Epithelial cell of esophagus (primary cell): ENCODE measurements around the gene ESR2.

Source experiments
- DNase-seq: peaks from one replicate; pipeline ENCODE4 v3.0.0; 2010; ENCODE audit warnings: low read depth
- H3K4me3 ChIP-seq: 2 replicates; pipeline ENCODE4 v1.5.1; 2011; ENCODE audit warnings: mild to moderate bottlenecking, low read length, control low read depth
- CTCF ChIP-seq: IDR thresholded peaks from 2 replicates; pipeline ENCODE4 v1.5.1; 2011; ENCODE audit warnings: low read depth, mild to moderate bottlenecking, low read length, control low read depth, inconsistent platforms; ENCODE audit not compliant: insufficient read depth; ENCODE audit errors: missing control alignments

The ESR2 gene

GRCh38 chr14:64196814-64197411 is 97.3 kb downstream of the ESR2 start:
- no peak for DNase-seq
- no peak for TF ChIP-seq CTCF
- H3K4me3 ChIP-seq, result no peak overlapping the region

GRCh38 chr14:64196056-64196455 is 98.1 kb downstream of the ESR2 start:
- TF ChIP-seq CTCF, result no peak
- H3K4me3 ChIP-seq, result no peak overlapping the region
- DNase-seq, result no peak

GRCh38 chr14:64195199-64195598 is 99.0 kb downstream of the ESR2 start:
- H3K4me3 ChIP-seq, result no peak overlapping the region
- no peak for DNase-seq
- no peak for TF ChIP-seq CTCF

- TF ChIP-seq CTCF, result no peak
- no peak for DNase-seq
- H3K4me3 ChIP-seq, result no peak overlapping the region
Measured at GRCh38 chr14:64194404-64194803, 99.8 kb downstream of the ESR2 start.

- no peak overlapping the region for H3K4me3 ChIP-seq
- TF ChIP-seq CTCF, result no peak
- peak; percentile 43 for DNase-seq
Measured at GRCh38 chr14:64193821-64194220, 100.3 kb downstream of the ESR2 start.

GRCh38 chr14:64191756-64192155 is 102.4 kb downstream of the ESR2 start:
- no peak for TF ChIP-seq CTCF
- DNase-seq, result peak; percentile 75
- H3K4me3 ChIP-seq, result no peak overlapping the region

GRCh38 chr14:64190974-64191502 is 103.1 kb downstream of the ESR2 start:
- TF ChIP-seq CTCF, result no peak
- no peak for DNase-seq
- H3K4me3 ChIP-seq, result no peak overlapping the region
